Stimulated activated CD8-positive, alpha-beta memory T cell treated with anti-CD3 and anti-CD28 coated beads, Interleukin-2, amount 100 ng/mL, for 1 hour (primary cell): ENCODE data around the gene NAA38.
"Not testable (repeated sequence)": the region's sequence is repeated elsewhere in the genome, so short reads cannot be mapped to it uniquely, and the experiment has no call there.

Source experiments
- DNase-seq, 2 donors: peaks; one replicate each; pipeline ENCODE4 v3.0.0-alpha.2; 2020; ENCODE audit warnings: low read depth in 2 of 2

Gene NAA38

GRCh38 chr17:7882068-7882467 lies 24.7 kb upstream of the NAA38 start:
- no peak for DNase-seq

- DNase-seq = no peak
These were observed 24.1 kb upstream of the NAA38 start for GRCh38 chr17:7881276-7882054.

- no peak for DNase-seq
These were observed 22.9 kb upstream of the NAA38 start for GRCh38 chr17:7880076-7880868.

GRCh38 chr17:7878234-7878633 lies 20.9 kb upstream of the NAA38 start:
- no peak for DNase-seq

- no peak for DNase-seq
These were observed 18.5 kb upstream of the NAA38 start for GRCh38 chr17:7875804-7876370.

GRCh38 chr17:7873051-7873450 lies 15.7 kb upstream of the NAA38 start:
- no peak for DNase-seq

- DNase-seq = no peak
These were observed 10.5 kb upstream of the NAA38 start for GRCh38 chr17:7867881-7868329.

GRCh38 chr17:7864995-7865650 lies 7.8 kb upstream of the NAA38 start:
- no peak for DNase-seq

- DNase-seq = not testable (repeated sequence)
These were observed 7.0 kb upstream of the NAA38 start for GRCh38 chr17:7864384-7864783.

- DNase-seq = no peak
These were observed 5.5 kb upstream of the NAA38 start for GRCh38 chr17:7862692-7863437.

GRCh38 chr17:7859028-7859427 lies 1.7 kb upstream of the NAA38 start:
- DNase-seq = no peak

- DNase-seq = no peak
These were observed 1.1 kb upstream of the NAA38 start for GRCh38 chr17:7858522-7858810.

- peak; percentile 73 to 82 for DNase-seq
These were observed 558 bp upstream of the NAA38 start, which contains the start of gene CYB5D1 for GRCh38 chr17:7857713-7858521. Gene CYB5D1 (plus strand): TSS chr17:7858003. CDS start chr17:7858135, 132 bp downstream.

GRCh38 chr17:7856011-7856810 lies 1.1 kb downstream of the NAA38 start:
- no peak for DNase-seq

GRCh38 chr17:7855660-7856010 lies 1.7 kb downstream of the NAA38 start:
- DNase-seq = no peak

- no peak for DNase-seq
These were observed 2.3 kb downstream of the NAA38 start, which contains the start of gene TMEM88 for GRCh38 chr17:7854851-7855659. Gene TMEM88 (plus strand): TSS chr17:7855066. CDS start chr17:7855075, 9 bp downstream.

GRCh38 chr17:7854078-7854777 lies 3.1 kb downstream of the NAA38 start:
- no peak for DNase-seq

- no peak for DNase-seq
These were observed 3.7 kb downstream of the NAA38 start for GRCh38 chr17:7853691-7854038.
